NCI-H146 (cell line): ENCODE results near the gene LKAAEAR1.

Experiments used
- DNase-seq: peaks from one replicate; lab custom pipeline; 2025; lab: John Stamatoyannopoulos, UW

Gene LKAAEAR1

DNA sequence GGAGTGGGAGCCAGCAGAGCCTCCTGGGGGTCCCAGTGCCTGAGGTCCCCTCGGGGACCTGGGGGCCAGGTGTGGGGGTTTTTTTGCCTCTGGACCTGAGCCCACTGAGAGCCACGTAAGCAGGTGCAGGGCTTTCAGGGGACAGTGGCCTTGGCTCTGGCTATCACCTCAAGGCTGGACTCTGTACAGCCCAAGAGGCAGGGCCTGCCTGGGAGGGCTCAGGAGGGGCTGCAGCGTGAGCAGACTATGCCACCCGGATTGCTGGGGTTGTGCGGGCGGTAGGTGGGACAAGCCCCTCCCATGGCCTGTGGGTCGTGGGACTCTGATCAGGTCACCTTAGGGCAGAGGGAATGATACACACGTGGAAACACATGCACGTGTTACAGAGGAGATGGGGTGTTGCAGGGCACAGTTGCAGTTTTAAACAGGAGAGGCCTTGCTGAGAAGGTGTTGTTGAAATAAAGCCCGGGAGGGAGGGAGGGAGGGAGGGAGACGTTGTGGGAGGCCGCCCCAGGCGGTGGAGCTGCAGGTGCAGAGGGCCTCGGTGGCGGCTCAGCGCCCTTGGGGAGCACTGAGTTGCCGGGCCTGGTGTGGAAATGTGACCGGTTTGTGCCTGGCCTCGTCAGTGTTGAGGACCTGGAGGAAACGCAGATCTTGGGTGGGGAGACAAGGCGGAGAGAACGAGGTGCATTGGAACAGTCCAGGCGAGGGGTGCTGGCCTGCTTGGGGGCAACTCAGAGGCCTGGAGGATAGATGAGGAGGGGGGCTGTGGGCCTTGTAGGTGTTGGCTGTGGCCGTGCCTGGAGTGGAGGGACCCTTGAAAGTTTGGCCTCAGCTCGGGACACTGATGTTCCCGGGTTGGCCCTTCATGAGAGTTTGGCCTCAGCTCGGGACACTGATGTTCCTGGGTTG, 18.9 kb downstream of the LKAAEAR1 start:
- peak; percentile 53 for DNase-seq

DNA sequence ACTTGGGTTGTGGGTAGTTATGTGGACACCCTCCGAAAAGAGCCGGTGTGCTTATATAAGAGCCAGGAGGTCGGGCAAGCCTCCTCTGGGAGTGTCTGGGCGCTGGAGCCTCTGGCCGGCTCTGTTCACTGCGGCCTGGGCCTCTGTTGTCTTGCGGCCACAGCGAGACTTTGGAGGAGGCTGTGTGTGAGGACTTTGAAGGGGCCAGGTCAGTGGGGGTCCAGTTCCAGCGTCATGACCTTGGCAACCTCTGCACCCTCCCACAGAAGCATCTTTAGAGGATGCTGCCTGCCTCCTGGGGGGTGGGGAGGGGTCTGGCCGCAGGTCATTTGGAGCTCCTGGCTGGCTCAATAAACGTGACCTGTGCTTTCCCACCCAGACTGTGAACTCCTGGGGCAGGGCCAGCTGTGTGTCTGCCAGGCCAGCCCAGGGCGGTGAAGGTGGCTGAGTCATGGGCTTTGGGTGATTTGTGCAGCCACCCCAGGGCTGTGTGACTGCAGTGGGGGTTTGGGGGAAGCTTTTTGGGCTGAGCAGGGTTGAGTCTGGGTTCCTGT, 20.0 kb downstream of the LKAAEAR1 start:
- no peak for DNase-seq

DNA sequence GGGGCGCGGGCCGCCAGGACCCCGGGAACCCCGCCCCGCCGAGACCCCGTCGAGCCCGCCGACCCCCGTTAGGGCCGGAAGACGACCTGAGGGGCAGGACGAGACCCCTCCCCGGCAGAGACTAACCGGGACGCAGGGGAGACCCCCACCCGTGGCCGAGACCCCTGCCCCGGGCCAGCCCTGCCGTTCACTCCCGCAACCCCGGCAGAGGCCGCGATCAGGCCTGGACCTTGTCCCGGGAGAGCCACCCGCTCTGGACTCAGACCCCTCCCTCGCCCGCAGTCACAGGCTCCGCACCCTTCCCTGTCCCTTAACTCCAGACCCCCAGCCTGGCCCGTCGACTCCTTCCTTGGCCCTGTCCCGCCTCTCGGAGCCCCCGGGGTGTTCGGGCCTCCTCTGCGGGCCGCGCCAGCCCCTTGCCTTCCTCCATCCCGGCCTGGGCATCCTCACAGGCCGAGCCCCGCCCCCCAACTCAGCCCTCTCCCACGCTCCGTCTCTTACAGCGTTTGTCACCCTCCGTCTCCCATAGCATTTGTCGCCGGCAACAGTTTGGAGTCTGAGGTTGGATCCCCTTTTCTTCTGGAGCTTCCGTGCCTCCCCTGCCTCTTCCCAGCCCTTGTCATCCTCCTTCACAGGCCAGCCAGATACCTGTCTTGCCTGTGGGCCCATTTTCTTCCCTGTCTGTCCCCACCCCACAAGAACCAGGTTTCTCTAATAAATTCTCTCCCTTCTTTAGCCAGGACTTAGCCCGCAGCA, 20.6 kb downstream of the LKAAEAR1 start:
- no peak for DNase-seq

DNA sequence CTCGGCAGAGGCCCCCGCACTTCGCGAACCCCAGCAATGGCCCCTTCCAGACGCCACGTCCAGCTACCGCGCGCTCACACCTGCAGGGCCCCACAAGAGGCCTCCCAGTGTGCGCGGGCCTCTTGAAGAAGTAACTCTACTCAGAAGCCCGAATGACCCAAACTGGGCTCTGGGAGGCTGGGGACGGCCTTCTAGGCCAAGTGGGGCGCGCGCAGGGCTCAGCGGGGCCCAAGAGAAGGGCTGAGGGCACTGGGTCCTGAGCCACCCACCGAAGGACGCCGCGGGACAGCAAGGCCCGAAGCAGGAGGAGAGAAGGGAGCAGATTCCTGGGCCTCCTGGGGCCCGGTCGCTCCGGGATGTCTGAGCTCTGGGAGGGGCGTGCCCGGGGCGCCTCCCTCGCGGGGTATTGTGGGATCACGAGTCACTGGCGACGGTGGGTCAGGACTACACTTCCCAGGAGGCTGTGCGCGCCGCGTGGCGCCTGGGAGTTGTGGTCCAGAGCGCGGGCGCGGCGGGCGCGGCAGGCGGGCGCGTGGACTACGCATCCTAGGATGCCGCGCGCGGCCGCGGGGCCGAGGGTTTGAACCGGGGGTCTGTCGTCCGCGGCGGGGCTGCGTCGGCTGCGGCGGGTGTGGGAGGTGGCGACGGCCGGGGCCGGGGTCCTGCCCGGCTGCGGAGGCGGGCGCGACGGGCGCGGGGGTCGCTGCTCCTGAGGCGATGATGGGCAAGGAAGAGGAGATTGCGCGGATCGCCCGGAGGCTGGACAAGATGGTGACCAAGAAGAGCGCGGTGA, 21.4 kb downstream of the LKAAEAR1 start, which contains the start of gene TCEA2:
Gene TCEA2, plus strand, starts transcription at position 603 of the 793 bp plus-strand sequence. Its CDS starts 115 bp downstream, at position 718.
- peak; percentile 96 for DNase-seq

DNA sequence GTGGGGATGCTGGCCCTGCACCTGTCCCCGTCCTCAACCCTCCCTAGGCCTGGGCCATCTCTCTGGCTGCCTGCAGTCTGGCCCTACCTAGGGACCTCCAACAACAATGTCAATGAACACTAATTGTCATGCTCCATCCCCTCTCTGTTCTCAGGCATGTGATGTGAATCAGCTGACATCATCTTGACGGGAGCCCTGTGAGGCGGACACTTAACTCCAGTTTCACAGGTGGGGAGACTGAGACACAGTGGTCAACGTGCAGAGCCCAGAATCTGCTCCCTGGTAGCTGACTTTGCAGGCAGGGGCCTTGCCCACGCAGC, 22.0 kb downstream of the LKAAEAR1 start:
- DNase-seq, result no peak

DNA sequence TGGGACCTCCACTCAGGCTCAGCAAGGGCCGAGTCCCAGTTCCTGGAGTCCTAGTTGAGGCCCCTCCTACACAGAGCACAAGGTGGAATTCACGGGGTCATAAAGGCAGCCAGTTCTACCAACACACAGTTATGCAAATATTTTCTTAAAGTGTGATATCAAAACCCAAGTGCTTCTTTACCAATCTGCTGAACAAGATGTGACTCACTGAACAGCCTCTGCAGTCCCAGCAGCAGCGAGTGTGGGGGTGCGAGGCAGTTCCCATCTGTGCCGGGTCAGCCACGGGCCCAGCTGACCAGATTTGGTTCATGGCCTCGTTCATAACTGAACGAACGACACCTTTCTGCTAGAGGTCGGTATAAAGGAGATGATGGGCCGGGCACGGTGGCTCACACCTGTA, 25.7 kb downstream of the LKAAEAR1 start:
- DNase-seq, result no peak

DNA sequence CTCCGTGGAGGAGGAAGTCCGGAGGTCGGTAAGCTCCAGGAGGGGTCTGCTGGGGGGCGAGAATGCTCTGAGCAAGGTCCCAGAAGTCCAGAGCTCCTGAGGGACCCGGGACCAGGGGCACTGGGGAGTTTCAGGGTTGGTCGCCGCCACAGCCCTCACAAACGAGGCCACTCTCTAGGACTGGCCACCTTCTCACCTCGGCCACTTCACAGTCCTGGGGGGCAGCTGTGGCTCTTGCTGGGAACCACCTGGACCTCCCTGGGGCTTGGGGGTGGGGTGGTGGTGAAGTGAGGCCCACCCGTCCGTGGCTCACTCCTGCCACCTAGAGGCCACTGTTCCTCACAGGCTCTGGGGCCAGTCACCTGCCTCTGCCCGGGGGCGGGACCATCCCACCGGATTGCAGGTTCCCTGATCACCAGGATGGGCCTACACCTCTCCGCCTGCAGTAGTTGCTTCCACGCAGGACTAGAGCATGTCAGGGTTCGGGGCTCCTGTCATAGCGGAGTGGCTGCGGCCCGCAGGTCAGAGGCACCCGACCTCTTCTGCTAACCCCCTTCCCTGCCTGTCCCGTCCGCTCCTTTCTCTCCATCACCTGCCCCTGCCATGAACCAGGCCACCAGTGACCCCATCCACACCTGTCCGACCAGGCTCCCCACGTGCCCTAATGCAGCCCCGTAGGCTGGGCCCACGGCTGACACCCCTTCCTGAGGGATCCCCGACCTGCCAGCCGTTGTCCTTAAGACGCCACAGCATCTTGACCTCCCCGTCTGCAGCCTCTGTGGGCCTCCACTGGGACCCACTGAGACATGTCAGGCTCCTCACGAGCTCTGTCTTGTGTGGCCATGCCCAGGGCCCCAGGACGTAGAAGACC, 26.3 kb downstream of the LKAAEAR1 start:
- peak; percentile 82 for DNase-seq

DNA sequence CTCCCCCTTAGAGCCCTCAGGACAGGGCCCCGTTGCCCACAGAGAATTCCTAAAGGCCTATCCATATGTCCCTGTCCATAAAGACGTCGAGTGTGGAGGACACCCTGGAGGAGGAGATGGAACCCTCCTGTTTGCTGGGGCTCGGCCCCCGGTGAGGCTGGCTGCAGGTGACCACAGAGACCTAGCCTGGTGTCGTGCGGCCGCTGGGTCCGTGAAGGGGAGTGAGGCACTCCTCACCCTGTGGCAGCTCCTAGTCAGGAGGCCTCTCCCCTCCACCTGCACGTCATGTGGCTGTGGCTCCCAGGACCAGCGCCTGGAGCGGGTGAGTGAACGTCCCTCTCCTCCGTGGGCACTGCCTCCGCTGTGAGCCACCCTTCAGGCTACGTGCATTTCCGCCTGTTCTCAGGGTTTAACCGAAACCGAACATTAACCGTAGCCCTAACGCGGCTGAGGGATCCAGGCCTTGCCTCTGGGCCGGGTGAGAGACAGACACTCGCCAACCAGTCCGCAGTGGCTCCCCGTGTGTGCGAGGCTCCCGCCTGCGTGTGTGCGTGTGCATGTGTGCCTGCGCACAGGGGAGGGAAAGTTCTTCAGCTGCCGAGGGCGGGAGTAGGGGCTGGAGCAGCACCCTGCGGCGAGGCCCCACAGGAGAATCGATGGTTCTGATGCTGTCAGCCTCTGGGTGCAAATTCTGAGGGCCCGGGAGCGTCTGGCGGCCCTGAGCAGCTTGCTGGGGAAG, 27.1 kb downstream of the LKAAEAR1 start:
- no peak for DNase-seq

DNA sequence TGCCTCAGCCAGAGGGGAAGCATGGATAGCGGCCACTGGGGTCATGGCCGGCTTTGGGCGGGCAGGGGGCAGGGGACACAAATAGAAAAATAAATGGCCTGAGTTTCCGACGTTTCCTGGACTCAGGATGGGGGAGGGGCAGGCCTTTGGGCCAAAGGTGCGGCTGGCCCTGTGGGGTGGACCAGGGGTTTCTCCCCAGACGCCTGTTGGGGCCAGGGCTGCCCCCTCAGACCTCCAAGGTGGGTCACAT, 27.6 kb downstream of the LKAAEAR1 start:
- no peak for DNase-seq

DNA sequence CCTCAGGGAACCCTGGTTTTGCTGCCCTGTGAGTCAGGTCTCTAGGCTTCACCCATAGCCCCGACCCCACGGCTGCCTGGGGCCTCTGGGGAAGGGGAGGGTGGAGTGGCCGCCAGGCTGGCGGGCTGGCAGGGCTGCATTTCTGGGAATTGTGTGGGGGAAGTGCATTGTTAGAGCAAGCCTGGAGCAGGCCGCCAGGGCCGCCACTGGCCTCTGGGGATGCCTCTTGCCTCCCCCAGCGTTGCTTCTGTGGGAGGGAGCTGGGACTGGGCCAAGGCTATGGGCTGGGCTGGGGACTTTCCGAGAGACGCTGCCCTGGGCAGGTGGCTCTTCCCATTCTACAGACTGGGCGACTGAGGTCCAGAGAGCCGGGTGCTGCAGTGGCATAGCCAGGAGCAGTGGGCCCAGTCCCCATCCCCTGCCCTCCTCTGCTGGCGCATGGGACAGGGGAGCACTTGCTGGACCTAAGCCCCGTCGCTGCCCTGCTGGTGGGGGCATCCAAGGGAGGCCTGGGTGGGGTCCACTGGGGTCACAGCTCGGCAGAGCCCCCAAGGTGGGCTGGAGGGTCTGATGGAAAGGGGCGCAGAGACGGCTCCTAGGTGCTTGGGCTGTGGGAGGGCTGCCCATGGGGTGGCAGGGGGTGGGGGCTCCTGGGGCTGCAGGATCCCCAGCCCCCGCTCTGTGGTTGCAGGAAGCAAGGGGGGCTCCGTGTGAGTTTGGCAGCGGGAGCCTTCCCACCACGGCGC, 28.1 kb downstream of the LKAAEAR1 start:
- no peak for DNase-seq

DNA sequence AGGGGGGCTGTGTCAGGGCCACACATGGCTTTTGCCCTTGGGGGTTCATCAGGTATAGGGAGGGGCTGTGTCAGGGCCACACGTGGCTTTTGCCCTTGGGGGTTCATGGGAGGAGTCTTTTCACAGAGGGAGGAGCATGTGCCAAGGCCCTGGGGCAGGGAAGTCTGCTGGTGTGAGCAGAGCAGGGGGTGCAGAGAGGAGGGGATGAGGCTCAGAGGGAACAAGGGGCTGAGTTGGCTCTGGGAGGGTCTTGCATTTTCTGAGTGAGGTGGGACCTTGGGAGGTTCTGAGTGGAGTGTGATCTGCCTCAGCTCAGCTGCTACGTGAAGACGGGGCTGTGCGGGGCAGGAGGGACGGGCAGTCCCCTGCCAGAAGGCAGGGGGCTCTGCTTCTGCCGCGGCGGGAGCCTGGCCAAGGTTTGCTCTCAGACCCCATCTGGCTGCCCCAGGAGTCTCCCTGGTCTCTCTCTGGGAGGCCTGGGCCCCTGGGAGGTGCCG, 28.8 kb downstream of the LKAAEAR1 start:
- no peak for DNase-seq

DNA sequence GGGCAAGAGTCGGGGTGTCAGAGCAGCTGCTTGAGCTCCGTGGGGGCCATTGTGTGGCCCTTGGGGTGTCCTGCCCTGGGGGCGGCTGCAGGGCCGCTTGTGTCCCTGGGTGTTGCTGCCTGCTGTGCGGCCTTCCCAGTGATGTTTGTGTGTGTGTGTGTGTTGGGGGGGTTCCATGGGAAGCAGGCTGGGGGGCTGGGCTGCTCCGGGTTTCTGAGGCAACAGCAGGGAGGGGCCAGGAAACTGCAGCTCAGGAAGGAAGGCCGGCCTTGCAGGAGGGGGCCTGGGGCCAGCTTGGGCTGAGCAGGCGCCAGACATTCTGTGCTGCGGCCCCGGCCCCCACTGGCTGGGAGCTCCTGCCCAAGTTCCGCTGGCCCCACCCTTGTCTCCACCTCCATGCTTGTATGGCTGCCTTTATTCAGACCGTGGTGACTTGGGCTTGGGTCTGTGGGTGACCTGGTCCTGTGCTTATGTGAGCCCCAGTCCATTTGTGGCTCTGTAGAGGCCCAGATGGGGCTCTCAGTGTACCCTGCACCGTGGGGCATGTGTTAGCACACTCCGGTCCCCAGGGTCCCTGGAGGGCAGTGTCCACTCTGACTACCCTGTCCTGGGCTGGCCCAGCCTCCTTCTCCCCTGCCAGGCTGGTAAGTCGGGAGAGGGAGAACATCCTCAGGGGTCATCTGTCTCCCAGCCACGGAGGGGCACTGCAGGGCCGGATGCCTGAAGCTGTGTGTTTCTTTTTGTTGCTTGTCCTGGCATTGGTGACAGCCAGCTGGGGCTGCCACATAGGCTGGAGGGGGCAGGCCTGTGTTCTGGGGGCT, 30.1 kb downstream of the LKAAEAR1 start:
- peak; percentile 21 for DNase-seq

DNA sequence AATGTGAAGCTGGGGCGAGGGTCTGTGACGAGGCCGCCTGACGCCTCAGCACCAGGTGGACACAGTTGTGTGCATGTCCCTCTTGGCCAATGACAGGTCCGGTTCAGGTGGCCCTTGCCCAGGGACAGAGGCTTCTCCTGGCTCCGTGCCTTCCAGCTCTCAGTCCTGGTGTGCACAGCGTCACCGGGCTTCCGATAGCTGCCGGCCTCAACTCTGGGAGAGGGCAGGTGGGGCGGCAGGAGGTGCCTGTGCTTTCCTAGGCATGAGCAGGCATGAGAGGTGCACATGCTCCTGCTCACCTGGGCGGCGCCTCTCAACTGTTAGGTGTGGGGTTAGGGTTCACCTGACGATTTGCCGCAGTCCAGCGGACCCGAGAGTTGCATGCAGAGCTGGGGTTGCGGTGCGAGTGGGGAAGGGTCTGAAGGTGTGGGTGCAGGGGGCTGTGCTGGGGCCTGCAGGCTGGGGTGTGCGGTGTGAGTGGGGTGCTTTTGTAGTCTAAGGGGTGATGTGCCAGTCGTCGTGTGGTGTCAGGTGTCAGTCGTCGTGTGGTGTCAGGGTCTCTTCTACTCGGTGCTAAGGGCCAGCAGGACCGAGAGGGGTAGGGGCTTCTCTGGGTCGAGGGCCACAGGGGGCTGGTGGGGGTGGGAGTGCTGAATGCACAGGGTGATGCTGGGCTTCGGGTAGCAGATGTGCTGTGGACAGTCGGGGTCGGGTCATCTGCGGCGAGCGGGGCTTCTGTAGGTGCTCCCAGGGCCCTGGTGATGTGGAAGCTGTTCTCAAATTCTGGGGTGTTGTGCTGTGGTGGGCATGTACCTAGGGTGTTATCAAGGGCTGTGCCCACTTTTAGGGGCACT, 31.0 kb downstream of the LKAAEAR1 start:
- no peak for DNase-seq

DNA sequence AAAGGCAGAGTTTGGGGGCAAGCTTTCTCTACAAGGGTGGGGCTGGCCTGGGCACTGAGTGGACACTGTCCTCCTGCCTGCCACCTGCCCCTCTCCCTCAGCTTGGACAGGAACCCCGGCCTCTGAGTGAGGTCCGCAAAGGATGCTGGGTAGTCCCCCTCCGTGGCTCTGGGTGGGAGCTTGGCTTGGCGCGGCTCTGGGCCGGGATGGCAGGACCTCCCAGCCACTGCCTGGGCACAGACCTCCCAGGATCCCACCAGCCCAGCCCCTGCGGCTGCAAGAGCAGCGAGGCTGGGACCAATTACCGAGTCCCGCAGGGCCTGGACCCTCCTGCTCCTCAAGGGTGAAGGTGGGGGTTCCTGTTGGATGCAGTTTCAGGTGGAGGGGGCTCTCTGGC, 31.9 kb downstream of the LKAAEAR1 start:
- DNase-seq, result no peak

DNA sequence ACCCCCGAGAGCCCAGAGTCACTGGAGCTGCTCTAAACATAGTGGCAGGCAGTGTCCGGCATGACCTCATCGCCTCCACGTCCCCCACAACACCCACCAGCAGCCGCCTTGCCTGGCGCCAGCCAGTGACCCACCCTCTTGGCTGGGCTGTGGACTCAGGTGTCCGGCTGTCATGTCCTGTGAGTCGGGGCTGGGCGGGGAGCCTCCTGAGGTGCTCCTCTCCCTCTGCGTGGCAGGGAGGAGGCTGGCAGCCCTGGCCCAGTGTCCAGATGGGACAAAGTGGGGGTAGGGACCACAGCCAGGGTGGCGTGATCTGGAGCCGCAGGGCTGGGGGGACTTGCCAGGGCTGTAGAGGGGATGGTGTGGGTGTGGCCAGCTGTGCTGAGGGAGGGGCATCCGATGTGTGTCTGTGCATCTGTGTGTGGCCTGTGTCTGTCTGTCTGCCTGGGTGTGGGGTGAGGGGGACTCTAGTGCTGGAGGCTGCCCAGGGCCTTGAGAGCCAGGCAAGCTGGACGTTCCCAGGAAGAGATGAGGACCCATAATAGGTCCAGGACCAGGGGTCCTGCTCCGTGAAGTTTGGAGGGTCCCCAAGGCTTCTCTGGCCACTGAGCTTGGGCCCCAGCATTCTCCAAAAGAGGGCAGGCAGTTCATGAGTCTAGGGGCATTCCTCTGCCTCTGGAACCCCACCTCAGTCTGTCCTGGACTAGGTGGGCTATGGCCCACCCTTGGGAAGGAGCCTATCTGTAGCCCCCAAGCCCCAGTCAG, 32.5 kb downstream of the LKAAEAR1 start:
- DNase-seq, result no peak

DNA sequence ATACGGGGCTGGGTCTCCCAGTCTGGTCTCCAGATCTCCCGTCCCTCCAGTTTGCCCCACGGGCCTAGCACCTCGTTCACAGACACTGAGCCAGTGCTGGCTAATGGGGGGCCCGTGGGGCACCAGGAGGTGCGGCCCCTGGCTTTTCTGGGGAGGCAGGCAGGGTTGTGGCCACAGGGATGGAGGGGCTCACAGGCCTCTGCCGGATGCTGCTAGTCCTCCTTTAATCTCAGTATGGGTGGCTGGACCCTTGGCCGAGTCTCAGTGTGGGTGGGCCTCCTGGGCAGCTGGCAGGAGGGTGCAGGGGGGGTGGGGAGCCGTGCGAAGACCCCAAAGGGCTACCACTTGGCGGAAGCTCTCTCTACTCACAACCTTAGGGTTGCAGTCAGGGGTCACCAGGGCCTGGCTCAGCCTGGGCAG, 33.2 kb downstream of the LKAAEAR1 start:
- DNase-seq, result no peak
